GM13977 (cell line): ENCODE results near the gene XPA.
A peak's percentile ranks its signal among the peaks of the same experiment; 100 is the strongest.
"Not testable (repeated sequence)": the region's sequence is repeated elsewhere in the genome, so short reads cannot be mapped to it uniquely, and the experiment has no call there.

Source experiments
- DNase-seq: peaks from one replicate; pipeline ENCODE4 v3.0.0; 2012; ENCODE audit warnings: low spot score
- in situ Hi-C: fragments of 300-500 bp; cut with MboI; formaldehyde crosslinking; loops from one replicate; pipeline ENCODE4 v1.12.0; 2022; ENCODE audit warnings: low sequenced_read_pairs, low pct_unique_long_range_greater_than_20kb, mixed read lengths, inconsistent platforms; ENCODE audit not compliant: unreplicated experiment
- TF ChIP-seq, protein P1 (sequence below): IDR thresholded peaks from 2 replicates; pipeline ENCODE4 v1.5.1; 2012; ENCODE audit warnings: mild to moderate bottlenecking, control low read depth; ENCODE audit not compliant: insufficient read depth; ENCODE audit errors: extremely low read depth, missing control alignments

XPA gene

DNA sequence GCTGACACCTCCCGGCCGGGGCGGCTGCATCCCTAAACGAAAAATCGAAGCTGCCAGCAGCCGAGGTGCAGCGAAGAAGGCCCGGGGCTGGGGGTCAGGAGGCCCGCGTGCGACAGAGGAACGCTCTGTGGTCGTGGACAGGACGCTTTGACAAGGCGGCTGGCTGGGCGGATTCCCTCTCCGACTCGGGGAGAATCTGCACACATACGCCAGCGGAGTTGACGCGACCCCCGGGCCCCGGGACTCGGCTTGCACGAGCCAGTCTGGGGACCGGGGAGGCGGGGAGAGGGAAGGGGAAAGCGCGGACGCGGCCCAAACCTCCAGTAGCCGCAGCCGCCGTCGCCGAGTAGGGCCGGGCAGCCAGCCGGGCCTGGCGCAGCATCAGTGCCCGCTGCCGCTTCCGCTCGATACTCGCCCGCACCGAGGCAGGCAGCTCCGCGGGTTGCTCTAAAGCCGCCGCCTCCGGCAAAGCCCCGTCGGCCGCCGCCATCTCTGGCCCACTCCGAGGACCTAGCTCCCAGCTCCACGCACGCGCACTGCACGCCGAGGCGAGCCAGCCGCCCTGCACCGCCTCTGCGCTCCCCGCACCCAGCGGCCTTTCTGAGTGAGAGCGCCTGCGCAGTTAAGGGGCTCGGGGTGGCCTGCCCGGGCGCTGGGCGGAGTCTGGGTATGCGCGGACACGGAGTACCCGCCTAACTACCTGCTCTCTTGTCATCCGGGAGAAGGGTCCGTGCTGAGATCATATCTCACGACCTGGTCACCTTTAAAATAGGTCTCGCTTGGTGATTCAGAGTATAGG is at the start of gene XPA:
Gene XPA (minus strand): TSS at position 538 of the 799 bp plus-strand sequence. CDS start 48 bp downstream, at position 490.
- DNase-seq = peak; percentile 97
- TF ChIP-seq, protein P1, sequence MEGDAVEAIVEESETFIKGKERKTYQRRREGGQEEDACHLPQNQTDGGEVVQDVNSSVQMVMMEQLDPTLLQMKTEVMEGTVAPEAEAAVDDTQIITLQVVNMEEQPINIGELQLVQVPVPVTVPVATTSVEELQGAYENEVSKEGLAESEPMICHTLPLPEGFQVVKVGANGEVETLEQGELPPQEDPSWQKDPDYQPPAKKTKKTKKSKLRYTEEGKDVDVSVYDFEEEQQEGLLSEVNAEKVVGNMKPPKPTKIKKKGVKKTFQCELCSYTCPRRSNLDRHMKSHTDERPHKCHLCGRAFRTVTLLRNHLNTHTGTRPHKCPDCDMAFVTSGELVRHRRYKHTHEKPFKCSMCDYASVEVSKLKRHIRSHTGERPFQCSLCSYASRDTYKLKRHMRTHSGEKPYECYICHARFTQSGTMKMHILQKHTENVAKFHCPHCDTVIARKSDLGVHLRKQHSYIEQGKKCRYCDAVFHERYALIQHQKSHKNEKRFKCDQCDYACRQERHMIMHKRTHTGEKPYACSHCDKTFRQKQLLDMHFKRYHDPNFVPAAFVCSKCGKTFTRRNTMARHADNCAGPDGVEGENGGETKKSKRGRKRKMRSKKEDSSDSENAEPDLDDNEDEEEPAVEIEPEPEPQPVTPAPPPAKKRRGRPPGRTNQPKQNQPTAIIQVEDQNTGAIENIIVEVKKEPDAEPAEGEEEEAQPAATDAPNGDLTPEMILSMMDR = peak; percentile 34
- in situ Hi-C loops = no loop called here

DNA sequence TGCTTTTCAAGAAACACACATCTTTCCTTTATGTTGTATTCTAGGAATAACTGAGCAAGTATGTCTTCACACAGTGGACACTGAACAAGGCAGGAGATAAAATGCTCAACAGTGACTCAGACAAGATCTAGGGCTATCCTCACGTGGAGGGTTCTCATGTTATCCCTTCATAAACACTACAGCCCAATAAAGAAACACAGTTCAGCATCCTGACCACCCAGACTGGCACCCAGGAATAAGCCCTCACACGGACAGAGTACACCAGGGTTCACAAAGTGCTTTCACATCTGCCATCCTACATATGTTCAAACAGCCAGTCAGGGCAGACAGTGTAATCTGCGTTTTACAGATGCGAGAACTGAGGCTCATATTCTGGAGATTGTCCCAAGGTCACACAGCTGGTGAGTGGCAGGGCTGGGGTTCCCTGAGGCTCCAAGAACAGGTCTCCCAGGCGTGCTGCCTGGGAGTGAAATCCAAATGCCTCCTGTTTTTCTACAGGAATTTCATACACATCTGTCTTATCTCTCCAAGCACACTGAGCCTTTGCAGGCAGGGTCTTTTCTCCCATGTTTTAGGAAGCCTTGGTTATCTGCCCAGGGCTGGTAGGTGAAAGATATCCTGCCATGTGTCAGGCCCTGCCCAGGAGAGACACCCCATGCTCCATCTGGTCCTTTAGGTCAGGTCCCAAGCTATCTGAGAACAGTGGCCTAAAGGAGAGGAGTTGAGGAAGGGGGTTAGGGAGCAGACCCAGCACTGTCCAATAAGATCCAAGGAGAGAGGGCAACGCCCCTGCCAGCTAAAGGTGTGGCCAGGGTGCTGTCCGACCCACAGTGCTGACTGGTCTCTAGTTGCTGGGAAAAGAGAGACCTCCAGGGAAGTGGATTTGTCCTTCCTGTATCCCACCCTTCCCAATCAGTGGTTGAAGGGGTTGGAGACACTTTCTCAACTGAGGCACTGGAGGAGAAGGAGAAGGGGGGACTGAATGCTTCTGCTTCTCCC is 47.9 kb upstream of the XPA start:
- in situ Hi-C loops = no loop called here
- TF ChIP-seq, protein P1 = no peak
- DNase-seq = no peak

DNA sequence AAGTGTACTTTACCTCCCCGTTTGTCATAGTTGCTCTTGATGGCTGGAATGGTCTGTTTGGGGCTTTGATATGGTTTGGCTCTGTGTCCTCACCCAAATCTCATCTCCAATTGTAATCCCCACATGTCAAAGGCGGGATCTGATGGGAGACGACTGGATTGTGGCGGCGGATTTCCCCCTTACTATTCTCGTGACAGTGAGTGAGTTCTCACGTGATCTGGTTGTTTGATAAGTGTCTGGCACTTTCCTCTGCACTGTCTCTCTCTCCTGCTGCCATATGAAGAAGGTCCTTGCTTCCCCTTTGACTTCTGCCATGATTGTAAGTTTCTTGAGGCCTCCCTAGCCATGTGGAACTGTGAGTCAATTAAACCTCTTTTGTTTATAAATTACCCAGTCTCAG is 46.9 kb upstream of the XPA start:
- in situ Hi-C loops, DNase-seq: not testable (repeated sequence)

DNA sequence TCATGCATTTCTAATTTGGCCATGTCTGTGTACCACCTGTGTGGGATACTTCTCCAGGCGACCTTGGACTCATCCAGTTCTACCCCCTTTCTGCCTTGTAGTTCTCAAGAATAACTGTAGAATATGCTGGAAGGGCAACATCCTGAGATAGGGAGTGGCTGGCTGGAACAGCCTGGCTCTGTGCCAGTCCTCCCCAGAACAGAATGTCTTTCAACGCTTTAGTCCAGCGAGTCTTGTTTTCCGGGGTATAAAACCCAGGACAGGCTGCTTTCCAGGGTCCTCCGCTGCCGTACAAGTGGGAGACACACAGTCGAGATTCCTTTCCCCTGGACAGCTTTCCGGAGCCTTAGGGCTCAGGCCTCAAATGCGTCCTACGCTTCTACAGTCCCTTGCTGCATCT is 45.4 kb upstream of the XPA start:
- DNase-seq = no peak
- in situ Hi-C loops = no loop called here
- TF ChIP-seq, protein P1 = no peak

DNA sequence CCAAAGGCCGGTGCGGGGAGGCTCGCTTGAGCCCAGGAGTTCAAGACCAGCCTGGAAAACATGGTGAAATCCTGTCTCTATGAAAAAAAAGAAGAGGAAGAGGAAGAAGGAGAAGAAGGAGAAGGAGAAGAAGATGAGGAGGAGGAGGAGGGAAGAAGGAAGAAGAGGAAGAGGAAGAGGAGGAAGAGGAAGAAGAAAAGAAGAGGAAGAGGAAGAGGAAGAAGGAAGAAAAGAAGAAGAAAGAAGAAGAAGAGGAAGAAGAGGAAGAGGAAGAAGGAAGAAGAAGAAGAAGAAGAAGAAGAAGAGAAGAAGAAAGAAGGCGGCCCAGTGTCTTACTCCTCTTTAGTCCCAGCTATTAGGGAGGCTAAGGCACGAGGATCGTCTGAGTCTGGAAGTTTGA is 44.8 kb upstream of the XPA start:
- TF ChIP-seq, protein P1 = no peak
- in situ Hi-C loops = no loop called here
- no peak for DNase-seq

DNA sequence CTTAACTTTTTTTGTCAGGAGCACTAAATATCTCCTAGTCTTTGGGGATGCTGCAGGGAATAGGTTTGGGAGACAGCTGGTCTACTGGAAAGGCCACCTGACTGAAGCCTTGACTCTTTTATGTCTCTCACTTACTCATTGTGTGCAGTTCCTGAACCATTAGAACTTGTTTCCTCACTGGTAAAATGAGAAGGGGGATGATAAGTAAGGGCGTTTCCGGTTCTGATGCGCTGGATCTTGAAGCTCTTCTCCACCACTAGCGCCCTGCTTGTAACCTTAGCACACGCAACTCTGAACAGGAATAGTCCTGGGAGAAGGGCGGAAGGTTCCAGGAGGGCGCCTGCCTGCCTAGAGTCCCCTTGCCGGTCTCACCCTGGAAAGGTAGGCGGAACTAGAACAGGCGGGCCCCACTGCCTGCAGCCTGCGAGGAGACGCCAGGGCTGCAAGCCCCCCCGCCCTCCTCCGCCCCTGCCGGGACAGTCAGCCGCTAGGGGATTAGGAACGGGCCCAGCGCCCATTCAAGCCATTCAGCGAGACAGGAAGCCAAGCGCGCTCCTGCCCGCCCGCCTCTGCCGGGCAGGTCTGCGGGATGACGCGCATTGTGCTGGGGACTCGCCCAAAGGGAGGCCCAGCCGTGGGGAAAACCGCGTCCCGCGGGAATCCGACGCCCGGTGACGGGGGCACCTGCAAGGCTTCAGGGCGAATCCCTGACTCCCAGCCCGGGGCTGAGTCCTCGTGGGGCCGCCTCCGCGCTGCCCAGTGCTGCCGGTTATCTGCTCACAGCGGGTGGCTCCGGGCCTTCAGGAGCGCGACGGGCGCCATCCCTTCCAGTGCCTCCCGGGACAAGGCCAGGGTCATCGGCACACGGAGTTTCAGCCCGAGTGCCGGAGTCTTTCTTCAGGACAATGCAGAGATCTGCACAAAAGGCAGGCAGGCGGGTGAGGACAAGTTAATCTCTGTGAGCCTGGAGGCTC is 44.0 kb upstream of the XPA start:
- in situ Hi-C loops = no loop called here
- TF ChIP-seq, protein P1 = no peak
- DNase-seq = peak; percentile 48
